Psoas muscle (tissue), 8 donors: ENCODE measurements around the gene MEI4. TPM values are rescaled to one million over a fixed set of nuclear protein-coding genes. Genes with fewer than 3 reads are reported as not detected.

Experiments
- ATAC-seq, 4 donors: fragments of 200-7000 bp; cut with Tn5 transposase; one replicate each; pipeline ENCODE4 v1.9.1; 2020; ENCODE audit warnings: moderate library complexity in 3 of 4, mild to moderate bottlenecking in 2 of 4
- DNase-seq, 2 donors: peaks; one replicate each; pipeline ENCODE4 v3.0.0-alpha.2; 2020
- H3K27ac ChIP-seq: fragments of 200-600 bp; one replicate; pipeline ENCODE4 v1.8.0; 2022
- H3K27me3 ChIP-seq, 3 donors: fragments of 200-600 bp in 1 of 3; one replicate each; pipeline versions ENCODE4 v1.6.1 to v1.8.0; 2013 to 2022; ENCODE audit warnings: low read length in 2 of 3, mild to moderate bottlenecking in 2 of 3, moderate library complexity in 1 of 3; ENCODE audit not compliant: insufficient read depth in 3 of 3
- H3K36me3 ChIP-seq, 2 donors: fragments of 200-600 bp in 1 of 2; one replicate each; pipeline versions ENCODE4 v1.6.1 to v1.8.0; 2013 to 2022; ENCODE audit warnings: low read depth in 1 of 2, mild to moderate bottlenecking in 1 of 2, moderate library complexity in 1 of 2; ENCODE audit not compliant: insufficient read depth in 1 of 2
- H3K4me1 ChIP-seq: fragments of 200-600 bp; one replicate; pipeline ENCODE4 v1.8.0; 2022
- H3K4me3 ChIP-seq: fragments of 200-600 bp; one replicate; pipeline ENCODE4 v1.8.0; 2022; ENCODE audit warnings: mild to moderate bottlenecking
- H3K9me3 ChIP-seq: fragments of 200-600 bp; one replicate; pipeline ENCODE4 v1.8.0; 2022
- whole genome bisulfite sequencing, 3 donors: extraction: QIAGEN DNeasy Blood & Tissue Kit; methylation state at CpG; one replicate each; pipeline versions ENCODE4 v1.1.6 to v1.1.7; 2013; 5-methylcytosine and 5-hydroxymethylcytosine counted together
- intact Hi-C, 2 donors: fragments of 100-400 bp; cut with DNase I; formaldehyde crosslinking; loops; one replicate each; pipeline versions ENCODE4 v1.11.0 to v1.14.2; 2022
- polyA plus RNA-seq, 3 donors: library from polyadenylated mRNA; stranded (reverse); fragments of 200-250 nt; gene quantifications; one replicate each; pipeline ENCODE4 v1.2.3, GENCODE V29; 2013
- total RNA-seq, 4 donors: library from RNA; stranded (reverse); fragmentation: NEBNext Ultra II Directional in 2 of 4; extraction: Animal tissue kit (Norgen Biotek cat#: 25700) in 2 of 4; gene quantifications; one replicate each; pipeline versions ENCODE4 v1.2.1 to v1.2.4, GENCODE V29; 2021 to 2023
- TF ChIP-seq, protein P1 (sequence below): fragments of 200-600 bp; IDR thresholded peaks from one replicate; pipeline ENCODE4 v1.8.0; 2022; ENCODE audit warnings: antibody characterized with exemption
- donor health status: healthy with polysubstance abuse.
- donor health status: DM: no; HTN: no; CAD: no; lungs with moderate emphysema.
- donor health status: Bipolar disorder and iron deficiency.
- donor health status: healthy.
- donor health status: DM: yes; HTN: yes; CAD: no.
- donor health status: DM: no; HTN: no; CAD: no.
- donor health status: DM: no; HTN: no; CAD: no.
- donor health status: DM: yes; HTN: yes; CAD: no.

MEI4 gene
- total and polyA plus RNA-seq, 7 donors: under 0.01 TPM; not detected in 6

DNA sequence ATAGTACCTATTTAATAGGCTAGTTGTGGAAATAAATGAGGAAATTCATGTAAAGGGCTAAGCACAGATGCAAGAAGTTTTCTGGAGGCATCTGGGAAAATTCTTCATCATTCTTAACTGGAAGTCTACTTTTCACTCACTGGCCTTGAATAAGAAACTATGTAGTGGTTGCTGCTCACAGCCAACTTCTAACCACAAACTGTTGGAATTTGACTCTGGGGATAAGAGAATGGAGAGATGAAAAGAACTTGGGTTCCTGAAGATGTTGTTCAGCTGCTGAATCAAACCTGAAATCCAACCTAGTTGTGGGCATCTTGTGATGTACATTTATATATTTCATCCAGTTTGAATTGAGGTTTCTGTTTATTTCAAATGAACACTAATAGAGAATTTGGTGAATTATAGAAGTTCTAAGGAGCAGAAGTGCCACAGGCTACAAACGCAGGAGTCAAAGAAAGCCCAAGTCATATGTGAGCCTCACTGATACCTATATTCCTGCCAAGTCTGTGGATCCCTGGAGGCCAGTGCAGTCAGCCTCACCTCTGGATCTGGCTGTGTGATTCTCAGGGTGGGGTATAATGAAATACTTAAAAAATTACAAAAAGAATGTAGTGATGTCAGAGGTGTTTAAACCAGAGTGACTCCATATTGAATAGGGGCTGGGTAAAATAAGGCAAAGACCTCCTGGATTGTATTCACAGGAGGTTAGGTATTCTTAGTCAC lies 18.7 kb upstream of the MEI4 start:
- intact Hi-C loops: no loop called here
- Histone ChIP-seq H3K9me3 (no peaks in the 10 kb centered on the region), H3K27ac (no peak overlapping the region), H3K4me3 (no peak overlapping the region), H3K4me1 (no peaks in the 10 kb centered on the region), H3K27me3 (peaks cover 0 to 2% (median 0%) of the 10 kb centered on the region in 3 donors), H3K36me3 (no peaks in the 10 kb centered on the region)
- TF ChIP-seq, protein P1, sequence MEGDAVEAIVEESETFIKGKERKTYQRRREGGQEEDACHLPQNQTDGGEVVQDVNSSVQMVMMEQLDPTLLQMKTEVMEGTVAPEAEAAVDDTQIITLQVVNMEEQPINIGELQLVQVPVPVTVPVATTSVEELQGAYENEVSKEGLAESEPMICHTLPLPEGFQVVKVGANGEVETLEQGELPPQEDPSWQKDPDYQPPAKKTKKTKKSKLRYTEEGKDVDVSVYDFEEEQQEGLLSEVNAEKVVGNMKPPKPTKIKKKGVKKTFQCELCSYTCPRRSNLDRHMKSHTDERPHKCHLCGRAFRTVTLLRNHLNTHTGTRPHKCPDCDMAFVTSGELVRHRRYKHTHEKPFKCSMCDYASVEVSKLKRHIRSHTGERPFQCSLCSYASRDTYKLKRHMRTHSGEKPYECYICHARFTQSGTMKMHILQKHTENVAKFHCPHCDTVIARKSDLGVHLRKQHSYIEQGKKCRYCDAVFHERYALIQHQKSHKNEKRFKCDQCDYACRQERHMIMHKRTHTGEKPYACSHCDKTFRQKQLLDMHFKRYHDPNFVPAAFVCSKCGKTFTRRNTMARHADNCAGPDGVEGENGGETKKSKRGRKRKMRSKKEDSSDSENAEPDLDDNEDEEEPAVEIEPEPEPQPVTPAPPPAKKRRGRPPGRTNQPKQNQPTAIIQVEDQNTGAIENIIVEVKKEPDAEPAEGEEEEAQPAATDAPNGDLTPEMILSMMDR: no peak
- ATAC-seq (no peak), DNase-seq (no peak)
- 81 to 92% (median 84%) methylated on average over 1 of the region's 1 CpG for WGBS, 3 donors

DNA sequence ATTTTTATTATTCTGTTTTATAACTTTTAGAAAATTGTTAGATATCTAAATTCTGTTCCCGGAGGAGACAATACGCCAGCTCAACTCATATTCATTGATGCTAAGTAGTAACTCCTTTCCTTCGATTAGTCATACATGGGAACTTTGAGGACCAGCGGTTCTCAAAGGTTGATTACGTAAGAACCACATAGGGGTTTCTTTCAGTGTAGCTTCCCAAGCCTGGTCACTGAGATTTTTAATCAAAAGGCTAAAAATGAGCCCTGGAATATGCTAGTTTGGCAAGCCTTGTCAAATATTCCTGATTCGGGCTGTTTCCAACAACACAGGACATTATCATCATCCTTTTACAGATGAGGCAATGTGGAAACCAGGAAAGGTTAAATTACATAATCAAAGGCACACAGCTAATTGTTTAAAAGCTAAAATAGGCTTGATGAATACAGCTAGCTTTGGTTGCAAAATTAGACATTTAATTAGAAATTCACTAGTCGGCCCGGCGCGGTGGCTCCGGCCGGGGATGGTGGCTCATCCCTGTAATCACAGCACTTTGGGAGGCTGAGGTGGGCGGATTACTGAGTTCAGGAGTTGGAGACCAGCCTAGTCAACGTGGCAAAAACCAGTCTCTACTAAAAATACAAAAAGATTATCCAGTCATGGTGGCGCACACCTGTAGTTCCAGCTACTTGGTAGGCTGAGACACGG lies 14.6 kb upstream of the MEI4 start:
- Histone ChIP-seq H3K9me3 (no peaks in the 10 kb centered on the region), H3K4me3 (no peak overlapping the region), H3K36me3 (no peaks in the 10 kb centered on the region), H3K27ac (no peak overlapping the region), H3K4me1 (no peaks in the 10 kb centered on the region), H3K27me3 (peaks cover 0 to 2% (median 0%) of the 10 kb centered on the region in 3 donors)
- WGBS, 3 donors: 88 to 89% (median 88%) methylated on average over 16 of the region's 16 CpGs
- DNase-seq (no peak), ATAC-seq (no peak)
- intact Hi-C loops: no loop called here
- TF ChIP-seq, protein P1: no peak

DNA sequence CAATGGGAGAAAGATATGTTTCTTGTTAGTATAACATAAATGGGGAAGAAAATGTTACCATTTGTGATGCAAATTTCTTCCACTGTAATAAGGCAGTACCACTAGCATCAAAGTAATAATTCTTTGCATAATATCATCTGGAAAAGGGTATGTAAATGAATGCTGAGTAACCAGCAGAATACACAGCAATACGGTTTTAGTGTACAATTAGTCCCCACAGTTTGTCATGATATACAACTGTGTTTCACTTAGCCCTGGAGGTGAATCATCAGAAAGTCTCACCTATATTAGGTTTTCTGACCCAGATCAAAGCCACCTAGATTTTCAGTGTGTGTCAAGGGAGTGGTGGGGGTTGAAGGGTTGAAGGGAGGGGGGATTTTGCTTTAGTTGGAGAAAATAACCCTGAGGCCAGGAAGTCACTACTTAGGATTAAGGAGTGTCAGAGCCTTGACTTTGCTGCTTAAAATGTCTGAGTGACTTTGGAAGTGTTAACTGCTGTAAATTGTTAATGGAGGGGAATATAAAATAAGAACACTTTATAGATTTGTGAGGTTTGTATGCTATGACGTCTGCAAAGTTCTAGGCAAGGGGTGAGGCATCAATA lies 8.6 kb upstream of the MEI4 start:
- DNase-seq (no peak), ATAC-seq (no peak)
- H3K4me1 ChIP-seq: no peaks in the 10 kb centered on the region
- WGBS, 3 donors: 55 to 66% (median 57%) methylated on average over 2 of the region's 2 CpGs
- no peaks in the 10 kb centered on the region for H3K9me3 ChIP-seq
- H3K27ac ChIP-seq: no peak overlapping the region
- intact Hi-C loops: loop anchor here in 1 of 2 donors (2.0 kb wide), 1 partner anchor 51 kb away; no protein-coding TSS in a partner anchor
- no peak overlapping the region for H3K4me3 ChIP-seq
- H3K27me3 ChIP-seq: no peaks in the 10 kb centered on the region
- H3K36me3 ChIP-seq: no peaks in the 10 kb centered on the region
- TF ChIP-seq, protein P1: no peak

DNA sequence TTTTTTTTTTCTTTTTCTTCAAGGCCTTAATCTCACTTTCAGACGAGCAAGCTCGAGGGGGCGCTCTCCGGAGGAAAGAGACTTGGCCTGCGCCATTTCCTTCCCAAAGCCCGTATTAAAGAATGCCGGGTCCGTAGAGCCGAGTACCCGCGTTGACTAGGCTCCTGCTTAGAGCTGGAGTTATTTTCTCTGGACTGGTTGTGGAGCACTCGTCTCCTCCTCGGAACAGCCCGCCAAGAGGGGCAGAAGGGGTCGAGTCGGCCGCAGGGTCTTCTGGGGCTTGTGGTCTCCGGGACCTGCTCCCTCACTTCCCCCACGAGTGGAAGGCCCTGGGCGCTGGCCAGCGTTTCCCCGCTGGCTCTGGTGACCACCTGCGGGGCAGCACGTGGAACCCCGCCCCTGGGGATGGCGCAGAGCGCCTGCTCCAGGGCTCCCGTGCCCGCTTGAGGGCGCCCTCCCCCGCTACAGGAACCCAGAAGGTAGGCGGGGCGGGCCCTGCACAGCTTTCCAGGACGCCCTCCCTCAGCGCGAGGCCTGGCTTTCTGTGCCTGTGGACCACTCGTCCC lies 2.7 kb upstream of the MEI4 start:
- intact Hi-C loops: no loop called here
- ATAC-seq: no peak
- Histone ChIP-seq H3K4me1 (no peaks in the 10 kb centered on the region), H3K27ac (no peak overlapping the region), H3K4me3 (no peak overlapping the region), H3K9me3 (no peaks in the 10 kb centered on the region), H3K27me3 (peaks cover 0 to 4% (median 0%) of the 10 kb centered on the region in 3 donors), H3K36me3 (no peaks in the 10 kb centered on the region)
- TF ChIP-seq, protein P1: no peak
- WGBS, 3 donors: 19 to 23% (median 21%) methylated on average over 34 to 37 of the region's 37 CpGs
- peak; percentile 27 to 56 for DNase-seq
